ENCODE data around the gene ENG. TPM values are rescaled to one million over a fixed set of nuclear protein-coding genes. Genes with fewer than 3 reads are reported as not detected.

The ENG gene
- total and polyA plus RNA-seq, 2 of the 4 experiments (the other 2 are of a cell fraction), result 3.6 to 83.3 TPM

DNA sequence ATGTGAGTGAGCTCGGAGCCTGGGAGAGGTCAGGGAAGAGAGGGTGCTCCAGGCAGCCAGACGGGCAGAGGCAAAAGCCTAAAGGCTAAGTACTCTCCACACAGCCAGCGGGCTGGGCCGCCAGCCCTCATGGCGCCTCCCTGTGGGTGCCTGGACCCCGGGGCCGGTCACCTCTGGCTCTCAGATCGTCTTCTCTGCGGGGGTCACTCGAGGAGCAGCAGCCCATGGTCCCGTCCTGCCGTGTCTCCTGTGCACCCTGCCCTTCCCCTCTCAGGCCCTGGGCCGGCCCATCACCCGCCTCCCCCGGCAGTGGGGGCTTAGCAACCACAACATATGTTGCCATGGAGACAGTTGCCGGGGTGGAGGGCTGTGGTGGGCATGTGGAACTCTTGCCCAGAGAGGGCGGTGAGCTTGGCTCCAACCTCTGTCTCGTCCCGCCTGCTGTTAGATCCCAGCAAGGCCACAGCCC is 18.8 kb upstream of the ENG start:
- ATAC-seq (ENCODE audit: low read depth) (no peak), DNase-seq (no peak)
- Histone ChIP-seq H3K4ac (ENCODE audit: low read depth, low read length) (no peak overlapping the region), H3K14ac (replicated peaks; ENCODE audit: low read depth, low read length) (no peak overlapping the region), H3K9me3 (ENCODE audit: control insufficient read depth, insufficient read depth, low read length) (no peaks in the 10 kb centered on the region), H3K9ac (ENCODE audit: low read depth, low read length) (no peak overlapping the region), H3K27me3 (ENCODE audit: control insufficient read depth, insufficient read depth, low read length) (no peaks in the 10 kb centered on the region), H2AK9ac (replicated peaks; ENCODE audit: low read depth, low read length, poor library complexity) (no peak overlapping the region), H3K56ac (ENCODE audit: extremely low read depth, insufficient read depth, low read length) (no peak overlapping the region), H3K79me1 (ENCODE audit: low read depth in 1 of 2, low read length in 2 of 2) (peaks cover 20 to 34% of the 10 kb centered on the region in 2 experiments; a peak in 3 of 4 replicates), H3K23ac (ENCODE audit: low read depth, low read length) (no peak overlapping the region), H4K20me1 (ENCODE audit: insufficient read depth, low read length) (0 out of 2 replicates have a peak, but pooled peaks cover 6% of the 10 kb centered on the region), H3K4me2 (ENCODE audit: low read depth, low read length) (no peak overlapping the region), H4K8ac (ENCODE audit: low read depth in 2 of 2, low read length in 2 of 2) (no peak overlapping the region), H3K18ac (ENCODE audit: low read depth, low read length) (no peak overlapping the region), H2BK15ac (ENCODE audit: low read depth, low read length) (no peak overlapping the region), H3K27ac (ENCODE audit: insufficient read depth, low read length) (no peak overlapping the region), H4K5ac (ENCODE audit: low read depth, low read length) (no peak overlapping the region), H2BK5ac (ENCODE audit: low read depth, low read length, poor library complexity, severe bottlenecking) (no peak overlapping the region), H2AK5ac (ENCODE audit: low read depth, low read length) (no peak overlapping the region), H3K9me1 (ENCODE audit: insufficient read depth, low read length) (no peaks in the 10 kb centered on the region), H3K4me3 (ENCODE audit: insufficient read depth, low read depth, low read length) (no peak overlapping the region), H4K91ac (ENCODE audit: insufficient read depth, low read depth, low read length) (no peak overlapping the region), H2BK20ac (ENCODE audit: low read depth, low read length) (no peak overlapping the region), H3K36me3 (ENCODE audit: control insufficient read depth, insufficient read depth, low read length) (peaks cover 24% of the 10 kb centered on the region), H3K4me1 (ENCODE audit: control insufficient read depth, insufficient read depth, low read length) (peaks cover 24% of the 10 kb centered on the region), H2BK120ac (ENCODE audit: low read depth, low read length) (no peak overlapping the region), H2AFZ (replicated peaks; ENCODE audit: low read length, poor library complexity) (no peak overlapping the region)
- intact Hi-C loops (cut with micrococcal nuclease), result no loop called here
- TF ChIP-seq MXI1 (IDR thresholded peaks at IDR 0.05; ENCODE audit: borderline replicate concordance, low read depth, low read length), result no peak
- no peak for TF ChIP-seq MAFK (IDR thresholded peaks at IDR 0.05; ENCODE audit: low read depth, low read length)
- no peak for TF ChIP-seq MAZ (IDR thresholded peaks at IDR 0.05; ENCODE audit: borderline replicate concordance, low read depth, low read length)
- no peak for TF ChIP-seq CEBPB (IDR thresholded peaks at IDR 0.05; ENCODE audit: low read depth, low read length)
- TF ChIP-seq RFX5 (IDR thresholded peaks at IDR 0.05; ENCODE audit: low read depth, low read length), result no peak
- TF ChIP-seq, protein P1, sequence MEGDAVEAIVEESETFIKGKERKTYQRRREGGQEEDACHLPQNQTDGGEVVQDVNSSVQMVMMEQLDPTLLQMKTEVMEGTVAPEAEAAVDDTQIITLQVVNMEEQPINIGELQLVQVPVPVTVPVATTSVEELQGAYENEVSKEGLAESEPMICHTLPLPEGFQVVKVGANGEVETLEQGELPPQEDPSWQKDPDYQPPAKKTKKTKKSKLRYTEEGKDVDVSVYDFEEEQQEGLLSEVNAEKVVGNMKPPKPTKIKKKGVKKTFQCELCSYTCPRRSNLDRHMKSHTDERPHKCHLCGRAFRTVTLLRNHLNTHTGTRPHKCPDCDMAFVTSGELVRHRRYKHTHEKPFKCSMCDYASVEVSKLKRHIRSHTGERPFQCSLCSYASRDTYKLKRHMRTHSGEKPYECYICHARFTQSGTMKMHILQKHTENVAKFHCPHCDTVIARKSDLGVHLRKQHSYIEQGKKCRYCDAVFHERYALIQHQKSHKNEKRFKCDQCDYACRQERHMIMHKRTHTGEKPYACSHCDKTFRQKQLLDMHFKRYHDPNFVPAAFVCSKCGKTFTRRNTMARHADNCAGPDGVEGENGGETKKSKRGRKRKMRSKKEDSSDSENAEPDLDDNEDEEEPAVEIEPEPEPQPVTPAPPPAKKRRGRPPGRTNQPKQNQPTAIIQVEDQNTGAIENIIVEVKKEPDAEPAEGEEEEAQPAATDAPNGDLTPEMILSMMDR (conservative IDR thresholded peaks at IDR 0.05; ENCODE audit: low read depth, low read length), result no peak
- no peak for TF ChIP-seq CHD1 (IDR thresholded peaks at IDR 0.05; ENCODE audit: low read depth, low read length)
- in situ Hi-C loops (cut with MboI; ENCODE audit: low sequenced_read_pairs), result no loop called here
- BruUV-seq (replicated peaks), result no TSS peak
- ChIA-PET POLR2A (ENCODE audit: unreplicated experiment) (no interaction called here), CTCF (interaction anchor here (0.6 kb wide), 1 partner anchor 9 kb away, joined by 3 read pairs; no protein-coding TSS in a partner anchor)
- WGBS, 2 experiments (ENCODE audit: extremely low coverage in 2 of 2, insufficient read length in 1 of 2), result 70% methylated on average over 12 of the region's 19 CpGs; no CpG with 5 or more reads in 1 of the 2 experiments
- dilution Hi-C loops (cut with HindIII; ENCODE audit: low sequenced_read_pairs, unreplicated experiment), result no loop called here
